SKM-1 treated with dmso at 0.1 percent for 144 hours (cell line): ENCODE data around the gene CHRM4.

Source experiments
- DNase-seq: peaks from one replicate; lab custom pipeline; 2025; ENCODE audit not compliant: unreplicated experiment; lab: John Stamatoyannopoulos, UW

CHRM4 gene

DNA sequence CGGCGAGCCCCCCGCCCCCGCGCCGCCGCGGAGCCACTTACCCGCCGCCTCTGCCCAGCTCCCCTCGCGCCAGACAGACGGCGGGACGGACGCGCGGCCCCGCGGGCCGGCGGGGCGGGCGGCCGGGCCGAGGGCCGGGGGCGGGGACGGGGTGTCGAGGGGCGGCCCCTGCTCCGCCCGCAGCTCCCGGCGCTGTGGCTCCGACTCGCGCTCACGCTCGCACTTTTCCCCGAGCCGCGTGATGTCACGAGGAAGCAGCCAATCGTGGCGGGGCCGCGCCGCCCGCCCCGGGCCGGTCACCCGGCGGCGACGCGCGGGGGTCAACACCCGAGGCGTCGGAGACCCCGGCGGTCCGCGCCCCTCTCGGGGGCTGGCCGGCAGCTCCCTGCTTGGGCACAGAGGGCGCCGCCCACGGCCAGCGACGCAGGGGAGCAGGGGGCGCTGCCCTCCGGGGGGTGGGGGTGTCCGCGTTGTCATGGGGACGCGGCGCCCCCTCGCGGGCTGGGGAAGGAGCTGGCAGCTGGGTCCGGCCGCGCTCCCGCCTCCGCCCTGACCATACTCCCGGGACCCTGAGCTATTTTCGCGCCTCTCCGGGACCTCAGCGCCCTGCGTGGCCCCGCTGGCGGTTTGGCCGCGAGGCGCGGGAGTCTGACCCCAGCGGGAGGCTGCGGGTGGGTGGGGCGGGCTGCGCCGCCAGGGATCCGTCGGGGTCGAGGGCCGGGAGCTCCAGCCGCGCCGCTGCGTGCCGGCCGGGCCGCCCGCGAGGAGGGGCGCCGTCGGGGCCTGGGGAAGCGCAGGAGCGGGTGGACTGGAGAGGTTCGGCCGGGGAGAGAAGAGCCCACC, at the start of gene CHRM4:
CHRM4 (minus strand) TSS at position 199 of the 843 bp plus-strand sequence. CDS start 5,219 bp downstream, outside the sequence.
- no peak for DNase-seq

DNA sequence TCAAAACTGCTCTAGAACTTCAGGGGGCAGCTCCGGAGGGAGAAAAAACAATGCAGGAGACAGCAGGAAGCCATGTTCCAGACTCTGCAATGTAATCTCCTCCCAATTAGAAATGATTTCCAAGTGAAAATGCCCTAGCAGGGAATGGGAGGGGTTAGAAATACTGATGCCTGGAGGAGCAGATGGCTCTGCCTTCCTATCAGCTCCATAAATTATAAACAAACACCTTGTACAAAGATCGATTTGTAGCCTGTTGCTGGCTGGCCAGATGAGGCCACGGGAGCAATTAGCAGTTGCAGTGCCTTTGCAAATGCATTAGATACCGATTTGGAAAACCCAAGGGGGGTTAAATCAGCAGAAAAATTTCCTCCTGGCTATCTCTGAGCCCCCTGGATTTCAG, 46.6 kb upstream of the CHRM4 start:
- no peak for DNase-seq

GRCh38 chr11:46437122-46437689, 45.6 kb upstream of the CHRM4 start:
- DNase-seq = no peak

DNA sequence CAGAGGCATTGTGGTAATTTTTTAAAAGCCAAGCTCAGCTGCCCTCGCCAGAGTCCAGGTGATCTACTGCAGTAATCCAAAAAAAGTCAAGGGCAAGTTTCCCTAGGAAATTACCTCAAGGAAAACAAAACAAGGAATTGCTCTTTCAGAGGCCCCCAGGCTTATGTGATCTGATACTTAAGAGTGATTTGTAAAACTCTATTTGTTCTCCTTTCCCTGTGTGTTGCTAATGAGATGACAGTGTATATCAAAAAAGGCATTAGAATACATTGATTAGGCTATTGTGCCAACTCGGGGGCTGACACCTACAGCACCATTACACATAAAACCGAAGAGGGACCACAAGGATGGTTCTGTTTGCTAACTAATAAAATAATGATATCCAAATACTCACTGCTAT, 44.5 kb upstream of the CHRM4 start:
- DNase-seq = no peak

GRCh38 chr11:46435679-46436078, 44.1 kb upstream of the CHRM4 start:
- no peak for DNase-seq

- no peak for DNase-seq
These were observed 39.6 kb upstream of the CHRM4 start for GRCh38 chr11:46431211-46431610.

DNA sequence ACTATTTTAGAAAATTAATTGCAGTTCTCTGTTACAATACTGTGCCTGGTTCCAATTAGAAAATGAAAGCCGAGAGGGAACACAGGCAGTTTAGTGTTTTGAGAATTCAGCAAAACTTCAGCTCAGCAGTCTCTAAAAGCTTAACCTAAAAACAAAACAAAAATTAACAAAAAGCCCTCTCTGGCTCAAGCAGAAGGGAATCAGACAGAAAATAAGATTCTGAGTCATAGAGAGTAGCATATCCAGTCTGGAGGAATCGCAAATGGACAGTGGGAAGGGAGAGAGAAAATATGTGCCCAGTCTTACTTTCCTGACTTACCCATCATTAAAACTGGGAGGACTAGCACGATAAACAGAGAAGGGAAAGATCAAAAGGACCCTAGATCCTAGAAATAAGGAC, 38.1 kb upstream of the CHRM4 start:
- no peak for DNase-seq

- DNase-seq = no peak
These were observed 35.8 kb upstream of the CHRM4 start for GRCh38 chr11:46427364-46427763.

DNA sequence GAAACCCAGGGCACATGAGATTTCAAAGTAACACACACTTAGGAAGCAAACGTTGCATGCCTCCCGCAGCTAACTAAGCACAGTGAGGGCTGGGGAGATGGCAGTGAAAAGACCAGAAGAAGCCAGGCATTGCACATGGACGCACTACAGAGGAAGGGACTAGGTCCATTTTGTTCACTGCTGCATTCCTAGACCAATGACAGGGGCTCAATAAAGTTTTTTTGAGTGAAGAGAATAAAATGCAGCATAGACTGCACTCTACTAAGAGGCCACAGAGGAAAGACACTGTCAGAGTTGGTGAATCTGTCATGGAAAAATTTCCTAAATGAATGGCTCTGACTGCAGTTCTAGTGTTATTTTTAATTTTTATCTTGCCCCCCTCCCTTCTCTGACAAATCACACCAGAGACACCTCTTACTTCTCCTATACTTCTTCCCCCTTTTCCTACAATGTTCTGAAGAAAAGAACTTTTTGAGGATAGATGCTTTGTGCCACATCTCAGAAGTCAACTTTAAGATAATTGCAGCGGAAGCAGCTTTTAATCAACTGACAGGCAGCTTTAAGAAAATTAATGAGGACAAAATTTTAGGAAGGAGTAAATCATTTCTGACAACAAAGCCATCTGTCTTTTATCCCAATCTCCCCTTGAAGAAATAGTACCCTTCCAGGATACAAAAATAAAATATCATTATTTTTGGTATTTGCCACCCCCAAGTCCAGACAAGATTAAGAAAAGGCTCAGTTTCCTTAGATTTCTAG, 34.8 kb upstream of the CHRM4 start:
- no peak for DNase-seq

- DNase-seq = no peak
These were observed 31.0 kb upstream of the CHRM4 start for GRCh38 chr11:46422588-46422987.

DNA sequence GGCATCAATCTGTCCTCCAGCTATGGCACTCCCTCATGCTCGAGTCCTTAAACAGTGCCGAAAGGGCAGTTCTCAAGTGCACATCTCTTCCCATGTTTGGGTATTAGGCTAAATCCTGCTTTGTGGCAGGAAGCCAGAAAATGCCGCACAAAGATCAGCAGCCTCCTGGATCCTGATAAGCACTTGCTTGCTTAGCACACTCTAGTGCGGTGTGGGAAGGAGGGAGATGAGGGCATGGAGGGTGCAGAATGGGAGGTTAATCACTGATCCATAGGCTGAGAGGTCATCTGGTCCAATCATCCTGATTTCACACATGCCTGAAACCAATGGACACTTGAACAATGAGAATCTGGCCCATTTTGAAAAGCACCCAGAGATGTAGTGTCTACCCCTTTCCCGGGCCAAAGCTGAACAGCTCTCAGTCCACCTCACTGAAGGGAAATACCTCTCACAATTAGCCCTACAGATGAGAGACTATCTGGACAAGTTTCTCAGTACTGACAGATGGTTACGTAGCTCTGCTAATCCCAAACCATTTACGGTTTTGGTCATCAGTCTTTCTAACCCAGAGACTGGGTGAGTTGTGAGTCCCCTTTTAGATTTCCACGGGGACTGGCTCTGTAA, 29.8 kb upstream of the CHRM4 start:
- no peak for DNase-seq

DNA sequence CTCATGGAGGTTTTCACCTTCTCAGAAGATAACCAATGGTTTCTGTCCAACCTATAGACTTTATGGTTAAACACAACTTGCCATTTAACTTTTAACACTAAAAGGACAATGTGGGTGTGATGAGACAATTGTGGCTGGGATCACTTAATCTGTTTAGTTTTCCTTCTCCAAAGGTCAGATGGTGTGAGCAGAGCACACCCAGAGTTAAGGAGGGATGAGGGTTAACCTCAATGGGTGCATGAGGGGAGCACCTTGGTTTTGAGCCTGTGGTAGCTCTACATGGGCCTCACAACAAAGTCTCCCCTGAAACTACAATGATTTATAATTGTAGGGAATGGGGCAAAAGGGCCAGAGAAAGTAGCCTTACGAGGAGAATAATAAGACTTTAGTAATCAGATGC, 28.9 kb upstream of the CHRM4 start:
- no peak for DNase-seq

DNA sequence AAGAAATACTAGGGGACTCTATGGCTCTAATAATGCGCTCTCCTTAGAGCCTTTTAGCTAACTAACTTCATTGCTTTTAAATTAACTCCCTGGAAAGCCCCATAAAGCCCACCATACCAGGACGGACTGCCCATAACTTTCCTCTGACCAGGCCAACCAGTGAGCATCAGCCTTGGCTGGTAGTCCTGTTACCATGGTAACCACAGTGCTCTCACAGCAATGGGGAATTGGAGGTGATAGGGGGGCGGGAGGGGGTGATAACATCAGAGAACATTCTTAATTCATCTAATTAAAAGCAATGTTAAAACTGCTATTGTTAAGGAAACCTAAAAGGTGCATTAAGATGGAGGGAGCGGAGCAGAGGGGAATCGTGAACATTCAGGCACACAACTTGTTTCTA, 27.2 kb upstream of the CHRM4 start:
- DNase-seq = no peak

DNA sequence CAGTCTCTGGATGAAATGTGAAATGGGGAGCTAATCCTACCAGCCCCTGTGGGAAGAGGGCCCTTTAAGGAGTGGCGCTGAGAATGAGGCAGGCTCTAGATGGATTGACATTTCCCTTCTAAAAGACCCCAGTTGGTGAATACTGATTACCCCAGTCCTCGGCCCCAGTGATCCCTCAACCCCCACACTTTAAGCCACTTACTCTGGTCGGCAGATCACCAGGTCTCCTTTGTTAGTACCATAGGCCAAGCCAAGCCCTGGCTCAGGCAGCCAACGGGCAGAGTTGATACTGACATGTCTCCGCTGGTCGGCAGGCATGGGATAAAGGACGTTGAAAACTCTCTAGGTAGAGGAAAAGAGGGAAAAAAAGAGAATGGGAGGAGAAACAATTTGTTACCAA, 26.1 kb upstream of the CHRM4 start:
- no peak for DNase-seq

GRCh38 chr11:46414879-46415278, 23.3 kb upstream of the CHRM4 start:
- no peak for DNase-seq

DNA sequence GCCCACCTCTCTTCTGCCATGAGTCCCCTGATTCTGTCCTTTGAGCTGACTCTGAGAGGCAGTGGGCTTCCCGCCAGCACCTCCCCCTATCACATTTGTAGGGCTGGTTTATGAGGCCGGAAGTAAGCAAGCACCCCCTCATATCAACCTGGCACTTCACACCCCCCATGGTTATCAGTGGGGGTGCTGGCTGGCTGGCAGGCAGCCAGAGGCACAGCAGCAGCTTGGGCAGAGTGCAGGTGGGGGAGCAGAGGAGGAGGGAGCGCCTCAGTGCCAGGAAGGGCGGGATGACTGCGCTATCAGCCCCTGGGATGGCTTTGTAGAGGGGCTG, 22.9 kb upstream of the CHRM4 start:
- no peak for DNase-seq

DNA sequence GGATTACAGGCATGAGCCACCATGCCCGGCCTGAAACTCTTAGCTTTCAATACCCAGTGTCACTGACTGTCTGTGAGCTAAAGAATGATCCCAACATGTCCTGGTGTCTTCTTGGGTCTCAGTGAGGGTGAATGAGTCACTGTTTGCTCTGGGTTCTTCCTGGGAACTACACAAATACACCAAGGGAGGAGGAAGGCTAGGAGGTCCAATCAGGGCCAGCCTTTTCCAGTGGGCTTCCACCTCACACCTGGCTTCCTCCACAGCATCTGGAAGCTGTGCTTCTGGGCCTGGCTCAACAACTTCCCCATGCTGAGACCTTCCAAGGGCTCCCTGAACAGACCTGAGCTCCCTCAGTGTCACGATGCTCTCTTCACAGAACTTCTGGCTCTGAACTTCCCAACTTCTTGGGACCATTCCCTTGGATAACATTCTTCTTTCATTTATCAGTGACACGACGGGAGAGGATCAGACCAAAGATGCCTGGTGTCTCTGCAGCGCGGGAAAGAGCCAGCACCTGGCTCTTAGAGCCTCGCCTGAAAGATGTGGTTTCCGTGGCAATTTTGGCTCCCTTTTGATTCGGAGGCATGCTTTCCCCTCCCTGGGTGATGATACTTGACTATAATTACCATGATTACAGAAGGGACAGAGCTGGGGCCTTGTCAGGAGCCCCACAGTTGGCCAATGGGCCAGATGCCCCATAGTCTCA, 22.3 kb upstream of the CHRM4 start:
- DNase-seq = no peak

DNA sequence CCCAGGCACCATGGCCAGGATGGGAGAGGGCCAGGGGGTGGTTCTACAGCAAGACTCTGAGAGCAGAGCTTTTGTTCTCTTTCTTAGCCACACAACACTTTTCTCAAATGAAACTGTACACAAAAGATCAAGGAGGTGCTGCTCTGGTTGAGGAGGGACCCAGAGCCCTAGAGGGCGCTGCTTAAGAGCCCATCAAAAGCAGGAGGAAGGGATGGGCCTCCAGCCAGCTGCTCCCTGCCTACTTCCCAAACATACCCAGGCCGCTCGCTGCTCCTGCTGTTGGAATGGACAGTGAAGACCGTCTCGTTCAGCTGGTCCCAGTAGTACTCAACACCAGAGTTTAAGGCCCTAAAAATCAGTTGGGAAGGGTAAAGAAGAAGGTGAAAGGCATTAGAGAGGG, 18.4 kb upstream of the CHRM4 start:
- no peak for DNase-seq

DNA sequence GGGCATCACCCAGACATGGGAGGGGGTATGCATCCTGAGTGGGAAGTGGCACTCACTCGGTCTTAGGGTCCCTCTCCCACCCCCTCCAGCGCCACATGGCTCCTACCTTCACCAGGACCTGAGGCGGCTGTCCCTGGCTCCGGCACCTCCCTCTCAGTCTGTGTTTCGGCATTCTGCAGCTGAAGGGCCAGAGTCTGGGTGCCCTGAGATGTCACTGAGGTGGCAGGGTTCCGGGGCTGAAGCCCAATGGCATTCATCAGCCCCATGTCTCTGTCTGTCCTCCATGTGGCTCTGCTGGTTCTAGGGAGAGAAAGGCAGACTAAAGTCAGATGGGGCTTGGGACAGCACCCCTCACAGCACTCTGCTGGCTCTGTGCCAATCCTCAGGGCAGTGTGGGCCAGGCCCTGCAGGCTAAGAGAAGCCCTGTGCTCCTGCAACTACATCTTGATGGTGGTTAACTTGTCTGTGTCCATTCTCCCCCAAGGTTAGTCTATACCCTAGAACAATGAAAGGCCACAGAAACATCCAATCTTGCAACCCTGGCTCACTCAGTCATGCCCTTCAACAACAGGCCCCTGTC, 16.9 kb upstream of the CHRM4 start:
- no peak for DNase-seq

DNA sequence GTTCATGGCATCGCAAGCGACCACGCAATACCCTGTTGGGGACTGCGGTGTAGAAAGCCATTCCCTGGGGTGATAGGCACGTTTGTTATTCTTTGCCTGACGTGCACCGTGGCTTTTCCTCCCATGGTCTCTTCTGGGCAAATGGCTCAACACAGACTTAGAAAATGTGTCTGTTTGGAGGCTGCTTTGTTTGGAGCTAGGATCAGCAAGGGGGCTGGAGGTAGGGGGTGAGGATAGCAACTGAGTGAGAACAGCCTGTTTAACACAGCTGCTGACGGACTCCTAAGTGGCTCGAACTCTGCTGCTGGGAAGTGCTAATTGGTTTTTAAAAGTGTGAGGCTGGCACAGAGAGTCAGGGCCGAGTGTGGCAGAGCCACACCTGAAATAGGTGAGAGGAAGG, 16.1 kb upstream of the CHRM4 start:
- DNase-seq = no peak
